Adrenal gland (tissue), 5 donors: ENCODE data around the gene PTPRU.

Experiments used
- CTCF ChIP-seq, 6 experiments: fragments of 450-650 bp in 4 of 6; fragments of 200-600 bp in 2 of 6; sonication (generic) in 1 of 6; IDR thresholded peaks; 1 replicate in 5 of 6; 2 replicates in 1 of 6; pipeline versions ENCODE4 v1.5.1 to v1.8.0; 2016 to 2021; ENCODE audit warnings: antibody characterized with exemption in 6 of 6, mild to moderate bottlenecking in 2 of 6, moderate library complexity in 1 of 6
- POLR2A ChIP-seq, 2 donors: fragments of 450-650 bp; IDR thresholded peaks; one replicate each; pipeline ENCODE4 v1.6.1; 2017; ENCODE audit warnings: antibody characterized with exemption in 2 of 2, mild to moderate bottlenecking in 2 of 2, moderate library complexity in 1 of 2
- donor health status: DM: no; HTN: no; CAD: no.

GRCh38 chr1:29360768-29361167 lies 124.4 kb downstream of the PTPRU start:
- TF ChIP-seq CTCF (IDR thresholded peaks at IDR 0.05), result no peak
- TF ChIP-seq POLR2A (IDR thresholded peaks at IDR 0.05), result no peak
